Measurements from ENCODE around the gene ATP12A. TPM values are rescaled to one million over a fixed set of nuclear protein-coding genes. Genes with fewer than 3 reads are reported as not detected.

ATP12A gene
- not detected for total RNA-seq

DNA sequence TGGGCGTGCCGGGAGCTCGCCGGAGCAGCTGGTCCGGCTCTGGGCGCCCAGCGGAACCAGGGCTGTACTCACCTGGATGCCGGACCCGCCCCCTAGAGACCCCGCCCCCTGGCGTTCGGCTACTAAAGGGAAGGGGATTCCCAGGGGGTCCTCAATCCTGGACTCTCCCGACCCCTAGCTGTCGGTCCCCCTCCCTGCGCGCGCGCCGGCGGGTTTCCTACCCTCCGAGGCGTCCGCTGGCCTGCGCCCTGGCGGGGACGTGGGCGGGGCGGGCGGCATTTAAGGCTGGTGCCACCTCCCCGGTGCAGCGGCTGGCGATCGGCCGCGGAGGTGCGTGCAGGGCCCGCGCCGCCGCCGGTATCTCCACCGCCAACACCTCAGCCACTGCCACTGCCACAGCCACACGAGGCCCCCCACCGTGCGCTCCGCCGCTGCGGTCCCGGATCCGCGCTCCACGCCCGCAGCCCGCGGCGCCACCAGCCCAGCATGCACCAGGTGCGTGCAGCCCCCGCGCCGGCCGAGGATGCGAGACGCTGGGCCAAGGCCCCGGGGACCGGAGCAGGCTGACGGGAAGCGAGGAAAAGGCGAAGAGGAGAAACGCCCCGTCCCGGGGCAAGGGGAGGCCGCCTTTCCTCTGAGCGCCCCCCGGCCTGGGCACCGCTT is at the start of gene ATP12A:
Gene ATP12A (plus strand): TSS at position 151 of the 663 bp plus-strand sequence. CDS start 336 bp downstream, at position 487.
- TF ChIP-seq, protein P1, sequence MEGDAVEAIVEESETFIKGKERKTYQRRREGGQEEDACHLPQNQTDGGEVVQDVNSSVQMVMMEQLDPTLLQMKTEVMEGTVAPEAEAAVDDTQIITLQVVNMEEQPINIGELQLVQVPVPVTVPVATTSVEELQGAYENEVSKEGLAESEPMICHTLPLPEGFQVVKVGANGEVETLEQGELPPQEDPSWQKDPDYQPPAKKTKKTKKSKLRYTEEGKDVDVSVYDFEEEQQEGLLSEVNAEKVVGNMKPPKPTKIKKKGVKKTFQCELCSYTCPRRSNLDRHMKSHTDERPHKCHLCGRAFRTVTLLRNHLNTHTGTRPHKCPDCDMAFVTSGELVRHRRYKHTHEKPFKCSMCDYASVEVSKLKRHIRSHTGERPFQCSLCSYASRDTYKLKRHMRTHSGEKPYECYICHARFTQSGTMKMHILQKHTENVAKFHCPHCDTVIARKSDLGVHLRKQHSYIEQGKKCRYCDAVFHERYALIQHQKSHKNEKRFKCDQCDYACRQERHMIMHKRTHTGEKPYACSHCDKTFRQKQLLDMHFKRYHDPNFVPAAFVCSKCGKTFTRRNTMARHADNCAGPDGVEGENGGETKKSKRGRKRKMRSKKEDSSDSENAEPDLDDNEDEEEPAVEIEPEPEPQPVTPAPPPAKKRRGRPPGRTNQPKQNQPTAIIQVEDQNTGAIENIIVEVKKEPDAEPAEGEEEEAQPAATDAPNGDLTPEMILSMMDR (IDR thresholded peaks at IDR 0.05; ENCODE audit: low read depth): no peak

GRCh38 chr13:24630851-24631620 is 49.2 kb upstream of the ATP12A start:
- TF ChIP-seq, protein P1 (IDR thresholded peaks at IDR 0.05; ENCODE audit: low read depth): no peak

GRCh38 chr13:24631922-24632321 is 48.3 kb upstream of the ATP12A start:
- TF ChIP-seq, protein P1 (IDR thresholded peaks at IDR 0.05; ENCODE audit: low read depth): no peak

DNA sequence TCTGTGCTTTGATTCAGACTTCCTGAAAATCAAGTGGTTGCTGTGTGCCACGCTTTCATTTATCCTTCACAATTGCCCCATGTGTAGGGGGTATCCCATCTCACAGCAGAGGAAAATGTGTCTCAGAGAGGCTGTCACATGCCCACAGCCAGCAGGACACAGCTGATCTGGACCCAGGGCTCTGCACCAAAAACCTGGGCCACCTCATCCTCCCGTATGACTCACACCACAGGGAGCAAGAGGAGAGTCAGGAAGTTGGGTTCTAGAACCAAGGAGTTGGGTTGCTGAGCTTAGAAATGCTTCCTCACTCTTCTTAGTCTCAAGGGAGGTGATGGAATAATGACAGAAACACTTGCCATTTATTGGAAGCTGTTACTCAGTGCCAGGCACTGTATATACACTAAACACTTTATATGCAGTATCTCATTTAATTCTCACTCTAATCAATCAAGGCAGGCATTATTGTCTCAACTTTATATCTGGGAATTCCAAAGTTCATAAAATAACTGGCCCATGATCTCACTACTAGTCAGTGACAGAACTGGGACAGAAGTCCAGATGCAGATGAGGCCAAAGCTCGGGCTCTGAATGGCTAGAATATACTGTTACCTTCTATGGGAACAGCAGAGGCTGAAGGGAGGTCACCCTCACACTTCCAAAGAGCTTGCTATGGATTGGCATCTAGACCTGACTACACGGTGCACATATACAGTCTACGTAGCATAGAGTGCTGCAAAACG is 47.7 kb upstream of the ATP12A start:
- TF ChIP-seq, protein P1 (IDR thresholded peaks at IDR 0.05; ENCODE audit: low read depth): no peak

- TF ChIP-seq, protein P1 (IDR thresholded peaks at IDR 0.05; ENCODE audit: low read depth): no peak
Observed at GRCh38 chr13:24636776-24637175, 43.4 kb upstream of the ATP12A start.

DNA sequence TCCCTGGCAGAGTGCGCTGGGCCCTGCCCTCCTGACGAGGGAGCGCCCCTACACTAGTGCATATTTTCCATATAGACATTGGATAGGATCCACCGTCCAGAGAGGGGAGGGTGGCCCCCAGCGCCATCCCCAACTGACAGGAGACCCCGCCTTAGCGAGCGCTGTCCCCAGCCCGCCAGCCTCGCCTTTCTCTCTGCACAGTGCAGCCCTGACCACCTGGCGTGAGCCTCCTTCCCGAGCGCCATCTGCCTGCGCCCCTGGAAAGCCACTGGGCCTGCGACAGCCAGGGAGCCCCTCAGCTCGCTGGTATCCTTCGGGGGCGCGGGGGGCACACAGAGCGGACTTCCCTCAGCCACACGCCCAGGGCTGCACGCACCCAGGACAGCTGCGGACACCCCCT is 42.1 kb upstream of the ATP12A start:
- TF ChIP-seq, protein P1 (IDR thresholded peaks at IDR 0.05; ENCODE audit: low read depth): no peak

- TF ChIP-seq, protein P1 (IDR thresholded peaks at IDR 0.05; ENCODE audit: low read depth): no peak
Observed at GRCh38 chr13:24640752-24641151, 39.5 kb upstream of the ATP12A start.

Measured in subcutaneous adipose tissue (tissue), 4 donors.